Duodenal mucosa (tissue), 2 donors: ENCODE results near the gene RENBP.
A peak's percentile ranks its signal among the peaks of the same experiment; 100 is the strongest.

Source experiments
- H3K27ac ChIP-seq: one replicate; pipeline ENCODE4 v1.7.0; 2013; ENCODE audit warnings: low read depth, low read length
- H3K27me3 ChIP-seq, 2 donors: one replicate each; pipeline ENCODE4 v1.7.0; 2013; ENCODE audit warnings: low read length in 2 of 2, control low read depth in 1 of 2; ENCODE audit not compliant: insufficient read depth in 2 of 2, control insufficient read depth in 1 of 2
- H3K36me3 ChIP-seq, 2 donors: one replicate each; pipeline ENCODE4 v1.7.0; 2013; ENCODE audit warnings: low read length in 2 of 2, control low read depth in 1 of 2; ENCODE audit not compliant: insufficient read depth in 2 of 2, control insufficient read depth in 1 of 2
- H3K4me1 ChIP-seq, 2 donors: one replicate each; pipeline ENCODE4 v1.7.0; 2013; ENCODE audit warnings: low read length in 2 of 2, control low read depth in 1 of 2; ENCODE audit not compliant: insufficient read depth in 2 of 2, control insufficient read depth in 1 of 2
- H3K4me3 ChIP-seq, 2 donors: one replicate each; pipeline ENCODE4 v1.7.0; 2013; ENCODE audit warnings: low read length in 2 of 2, low read depth in 1 of 2
- H3K9ac ChIP-seq, 2 donors: one replicate each; pipeline ENCODE4 v1.7.0; 2013; ENCODE audit warnings: low read length in 2 of 2, low read depth in 1 of 2
- H3K9me3 ChIP-seq, 2 donors: one replicate each; pipeline ENCODE4 v1.7.0; 2013; ENCODE audit warnings: low read length in 2 of 2, control low read depth in 1 of 2; ENCODE audit not compliant: control insufficient read depth in 1 of 2

Gene RENBP

GRCh38 chrX:153934148-153934761, 10.2 kb downstream of the RENBP start:
- H3K4me1 ChIP-seq: peaks cover 6 to 11% of the 10 kb centered on the region in 2 donors
- H3K4me3 ChIP-seq: peak overlapping the region; percentile 71 to 78
- H3K27ac ChIP-seq: no peak overlapping the region
- peak overlapping the region; percentile 49 to 54 for H3K9ac ChIP-seq
- H3K27me3 ChIP-seq: no peaks in the 10 kb centered on the region
- H3K9me3 ChIP-seq: no peaks in the 10 kb centered on the region
- H3K36me3 ChIP-seq: peaks cover 0 to 21% of the 10 kb centered on the region in 2 donors

GRCh38 chrX:153933748-153934147, 10.7 kb downstream of the RENBP start:
- H3K27ac ChIP-seq: no peak overlapping the region
- H3K9ac ChIP-seq: peak overlapping the region; percentile 49 to 54
- peaks cover 6 to 16% of the 10 kb centered on the region in 2 donors for H3K4me1 ChIP-seq
- H3K36me3 ChIP-seq: peaks cover 0 to 21% of the 10 kb centered on the region in 2 donors
- no peaks in the 10 kb centered on the region for H3K27me3 ChIP-seq
- H3K4me3 ChIP-seq: peak overlapping the region; percentile 71 to 78
- no peaks in the 10 kb centered on the region for H3K9me3 ChIP-seq

GRCh38 chrX:153932220-153932915, 12.1 kb downstream of the RENBP start:
- Histone ChIP-seq H3K36me3 (peaks cover 0 to 21% of the 10 kb centered on the region in 2 donors), H3K27me3 (no peaks in the 10 kb centered on the region), H3K9me3 (no peaks in the 10 kb centered on the region), H3K4me1 (peaks cover 8 to 21% of the 10 kb centered on the region in 2 donors), H3K4me3 (no peak overlapping the region), H3K9ac (no peak overlapping the region), H3K27ac (no peak overlapping the region)

- H3K4me3 ChIP-seq: no peak overlapping the region
- H3K27ac ChIP-seq: no peak overlapping the region
- H3K27me3 ChIP-seq: no peaks in the 10 kb centered on the region
- H3K36me3 ChIP-seq: peaks cover 0 to 21% of the 10 kb centered on the region in 2 donors
- H3K4me1 ChIP-seq: peaks cover 14 to 25% of the 10 kb centered on the region in 2 donors
- H3K9me3 ChIP-seq: no peaks in the 10 kb centered on the region
- no peak overlapping the region for H3K9ac ChIP-seq
Observed at GRCh38 chrX:153931748-153932147, 12.7 kb downstream of the RENBP start.

GRCh38 chrX:153931151-153931550, 13.3 kb downstream of the RENBP start:
- Histone ChIP-seq H3K27ac (no peak overlapping the region), H3K9ac (no peak overlapping the region)

GRCh38 chrX:153930011-153930910, 14.2 kb downstream of the RENBP start:
- Histone ChIP-seq H3K36me3 (peaks cover 0 to 21% of the 10 kb centered on the region in 2 donors), H3K4me1 (peaks cover 22% of the 10 kb centered on the region in 2 donors), H3K9me3 (no peaks in the 10 kb centered on the region), H3K27ac (no peak overlapping the region), H3K9ac (no peak overlapping the region), H3K4me3 (no peak overlapping the region), H3K27me3 (no peaks in the 10 kb centered on the region)

More at GRCh38 chrX:153931151-153931550, 13.3 kb downstream of the RENBP start:
- no peak overlapping the region for H3K4me3 ChIP-seq
- H3K36me3 ChIP-seq: peaks cover 0 to 21% of the 10 kb centered on the region in 2 donors
- no peaks in the 10 kb centered on the region for H3K27me3 ChIP-seq
- H3K9me3 ChIP-seq: no peaks in the 10 kb centered on the region
- peaks cover 16 to 25% of the 10 kb centered on the region in 2 donors for H3K4me1 ChIP-seq

- peaks cover 0 to 21% of the 10 kb centered on the region in 2 donors for H3K36me3 ChIP-seq
- no peak overlapping the region for H3K9ac ChIP-seq
- H3K4me1 ChIP-seq: peaks cover 22 to 28% of the 10 kb centered on the region in 2 donors
- H3K9me3 ChIP-seq: no peaks in the 10 kb centered on the region
- H3K27ac ChIP-seq: no peak overlapping the region
- H3K27me3 ChIP-seq: no peaks in the 10 kb centered on the region
- H3K4me3 ChIP-seq: no peak overlapping the region
Observed at GRCh38 chrX:153929576-153929975, 14.9 kb downstream of the RENBP start.

- no peaks in the 10 kb centered on the region for H3K27me3 ChIP-seq
- H3K4me1 ChIP-seq: peaks cover 18 to 31% of the 10 kb centered on the region in 2 donors
- no peak overlapping the region for H3K27ac ChIP-seq
- H3K4me3 ChIP-seq: no peak overlapping the region
- peak overlapping the region in 1 of 2 donors; percentile 6 for H3K9ac ChIP-seq
- peaks cover 0 to 21% of the 10 kb centered on the region in 2 donors for H3K36me3 ChIP-seq
- no peaks in the 10 kb centered on the region for H3K9me3 ChIP-seq
Observed at GRCh38 chrX:153928846-153929245, 15.6 kb downstream of the RENBP start.

GRCh38 chrX:153927922-153928760, 16.3 kb downstream of the RENBP start:
- Histone ChIP-seq H3K27ac (peak overlapping the region; percentile 94), H3K4me3 (peak overlapping the region; percentile 74 to 77), H3K4me1 (peaks cover 19 to 29% of the 10 kb centered on the region in 2 donors), H3K9me3 (no peaks in the 10 kb centered on the region), H3K36me3 (peaks cover 0 to 21% of the 10 kb centered on the region in 2 donors), H3K9ac (peak overlapping the region; percentile 92 to 94), H3K27me3 (no peaks in the 10 kb centered on the region)
